Adrenal gland (tissue), 5 donors: ENCODE results near the gene MARCHF11.

Experiments used
- CTCF ChIP-seq, 6 experiments: fragments of 450-650 bp in 4 of 6; fragments of 200-600 bp in 2 of 6; sonication (generic) in 1 of 6; IDR thresholded peaks; 1 replicate in 5 of 6; 2 replicates in 1 of 6; pipeline versions ENCODE4 v1.5.1 to v1.8.0; 2016 to 2021; ENCODE audit warnings: antibody characterized with exemption in 6 of 6, mild to moderate bottlenecking in 2 of 6, moderate library complexity in 1 of 6
- POLR2A ChIP-seq, 2 donors: fragments of 450-650 bp; IDR thresholded peaks; one replicate each; pipeline ENCODE4 v1.6.1; 2017; ENCODE audit warnings: antibody characterized with exemption in 2 of 2, mild to moderate bottlenecking in 2 of 2, moderate library complexity in 1 of 2
- donor health status: DM: no; HTN: no; CAD: no.

GRCh38 chr5:16135003-16135402 lies 44.6 kb downstream of the MARCHF11 start:
- TF ChIP-seq CTCF (IDR thresholded peaks at IDR 0.05) = no peak
- TF ChIP-seq POLR2A (IDR thresholded peaks at IDR 0.05) = no peak
